OCI-LY7 (cell line): ENCODE data around the gene ATP12A. TPM values are rescaled to one million over a fixed set of nuclear protein-coding genes. Genes with fewer than 3 reads are reported as not detected.

Source experiments
- BruUV-seq: library from RNA; stranded (reverse); fragments of 400-500 nt; replicated peaks from 2 replicates; lab custom pipeline; 2021; lab: Mats Ljungman, UMichigan
- CTCF ChIA-PET: fragments of 300-600 bp; sonication (Branson Sonifier 250); formaldehyde crosslinking; loops from one replicate; lab custom pipeline; 2022; ENCODE audit warnings: antibody characterized with exemption; ENCODE audit not compliant: unreplicated experiment; lab: Charles Lee
- POLR2A ChIA-PET: fragments of 300-600 bp; sonication (Branson Sonifier 250); formaldehyde crosslinking; loops from one replicate; lab custom pipeline; 2022; ENCODE audit warnings: antibody characterized with exemption; lab: Charles Lee
- DNase-seq: peaks from one replicate; pipeline ENCODE4 v3.0.0-alpha.2; 2015; ENCODE audit warnings: low spot score
- H2AFZ ChIP-seq: fragments of 200-600 bp; sonication (generic), shearing (Covaris generic); 2 replicates; pipeline ENCODE4 v1.6.1; 2014; ENCODE audit warnings: mild to moderate bottlenecking, antibody characterized with exemption, low read length, moderate library complexity
- H3K27ac ChIP-seq: fragments of 200-600 bp; sonication (generic); 2 replicates; pipeline ENCODE4 v1.5.1; 2014; ENCODE audit warnings: mixed run types, low read depth, mild to moderate bottlenecking, moderate library complexity, low read length, inconsistent platforms; ENCODE audit not compliant: poor library complexity, severe bottlenecking
- H3K36me3 ChIP-seq: fragments of 200-600 bp; sonication (generic); 2 replicates; pipeline ENCODE4 v1.6.1; 2014; ENCODE audit warnings: mild to moderate bottlenecking, antibody characterized with exemption, low read length, moderate library complexity, mixed read lengths; ENCODE audit not compliant: insufficient read depth
- H3K4me1 ChIP-seq: fragments of 200-600 bp; sonication (generic); 2 replicates; pipeline ENCODE4 v1.5.1; 2014; ENCODE audit warnings: mild to moderate bottlenecking, low read length; ENCODE audit not compliant: insufficient read depth, poor library complexity, severe bottlenecking
- H3K4me2 ChIP-seq: fragments of 200-600 bp; sonication (generic); 2 replicates; pipeline ENCODE4 v1.6.1; 2014; ENCODE audit warnings: mild to moderate bottlenecking, low read length
- H3K4me3 ChIP-seq: fragments of 200-600 bp; sonication (generic); 2 replicates; pipeline ENCODE4 v1.5.1; 2014; ENCODE audit warnings: mild to moderate bottlenecking, low read depth, low read length; ENCODE audit not compliant: poor library complexity, severe bottlenecking
- H3K79me2 ChIP-seq: fragments of 200-600 bp; sonication (generic); 2 replicates; pipeline ENCODE4 v1.6.1; 2016; ENCODE audit warnings: low read depth, mild to moderate bottlenecking, low read length, moderate library complexity, mixed read lengths; ENCODE audit not compliant: insufficient read depth
- H3K9me2 ChIP-seq: fragments of 200-600 bp; sonication (generic); 2 replicates; pipeline ENCODE4 v1.6.1; 2016; ENCODE audit warnings: mild to moderate bottlenecking, low read length, mixed read lengths; ENCODE audit not compliant: insufficient read depth
- H3K9me3 ChIP-seq: fragments of 200-600 bp; sonication (generic); 2 replicates; pipeline ENCODE4 v1.6.1; 2014; ENCODE audit warnings: mild to moderate bottlenecking, mixed run types, low read length, mixed read lengths
- H4K20me1 ChIP-seq: fragments of 200-600 bp; sonication (generic); 2 replicates; pipeline ENCODE4 v1.6.1; 2014; ENCODE audit warnings: mild to moderate bottlenecking, antibody characterized with exemption, low read length, moderate library complexity, mixed read lengths; ENCODE audit not compliant: insufficient read depth
- EZH2phosphoT487 ChIP-seq: fragments of 200-600 bp; sonication (generic); IDR thresholded peaks from 2 replicates; pipeline ENCODE4 v1.6.1; 2018; ENCODE audit warnings: low read depth, borderline replicate concordance, mild to moderate bottlenecking, mixed run types, antibody characterized with exemption, low read length, moderate library complexity, mixed read lengths
- intact Hi-C: fragments of 100-400 bp; cut with micrococcal nuclease; formaldehyde crosslinking; loops from one replicate; pipeline ENCODE4 v1.10.0; 2022; ENCODE audit not compliant: unreplicated experiment
- total RNA-seq, 2 experiments: library from RNA; depleted of rRNA in 1 of 2; stranded (reverse); fragments of >200 nt in 1 of 2; shearing (Covaris generic) in 1 of 2; gene quantifications; 2 replicates each; pipeline ENCODE4 v1.2.3, GENCODE V29; 2014 to 2022
- TF ChIP-seq, protein P1 (sequence below): fragments of 200-600 bp; sonication (generic); conservative IDR thresholded peaks from 2 replicates; pipeline ENCODE4 v1.5.1; 2014; ENCODE audit warnings: mild to moderate bottlenecking, antibody characterized with exemption, low read length, moderate library complexity, mixed read lengths

ATP12A gene
- total RNA-seq, 2 experiments from 2014 or later = not detected

DNA sequence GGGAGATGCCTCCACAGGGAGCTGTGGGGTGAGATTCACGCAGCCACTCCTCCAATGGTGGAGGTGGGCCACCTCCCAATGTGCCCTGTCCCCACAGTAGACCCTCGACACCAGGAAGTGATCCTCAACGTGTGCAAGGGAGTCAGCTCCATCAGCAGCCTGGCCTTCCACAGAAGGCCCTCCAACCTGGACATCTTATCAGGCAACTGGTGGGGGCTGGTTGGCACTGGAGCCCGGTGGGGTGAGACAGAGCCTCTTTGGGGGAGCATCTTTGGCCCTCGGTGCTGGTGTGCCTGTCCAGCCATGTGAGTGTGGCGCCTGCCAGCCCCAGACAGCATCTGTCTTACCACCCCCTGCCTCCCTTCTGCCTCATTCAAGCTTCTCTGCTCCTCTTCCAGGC is 64.0 kb downstream of the ATP12A start:
- BruUV-seq = no TSS peak
- H3K9me3 ChIP-seq = no peaks in the 10 kb centered on the region
- no peak for DNase-seq
- H3K9me2 ChIP-seq = no peaks in the 10 kb centered on the region
- H3K4me3 ChIP-seq = no peak overlapping the region
- no peaks in the 10 kb centered on the region for H3K4me1 ChIP-seq
- H3K36me3 ChIP-seq = no peaks in the 10 kb centered on the region
- TF ChIP-seq EZH2phosphoT487 = no peak
- TF ChIP-seq, protein P1, sequence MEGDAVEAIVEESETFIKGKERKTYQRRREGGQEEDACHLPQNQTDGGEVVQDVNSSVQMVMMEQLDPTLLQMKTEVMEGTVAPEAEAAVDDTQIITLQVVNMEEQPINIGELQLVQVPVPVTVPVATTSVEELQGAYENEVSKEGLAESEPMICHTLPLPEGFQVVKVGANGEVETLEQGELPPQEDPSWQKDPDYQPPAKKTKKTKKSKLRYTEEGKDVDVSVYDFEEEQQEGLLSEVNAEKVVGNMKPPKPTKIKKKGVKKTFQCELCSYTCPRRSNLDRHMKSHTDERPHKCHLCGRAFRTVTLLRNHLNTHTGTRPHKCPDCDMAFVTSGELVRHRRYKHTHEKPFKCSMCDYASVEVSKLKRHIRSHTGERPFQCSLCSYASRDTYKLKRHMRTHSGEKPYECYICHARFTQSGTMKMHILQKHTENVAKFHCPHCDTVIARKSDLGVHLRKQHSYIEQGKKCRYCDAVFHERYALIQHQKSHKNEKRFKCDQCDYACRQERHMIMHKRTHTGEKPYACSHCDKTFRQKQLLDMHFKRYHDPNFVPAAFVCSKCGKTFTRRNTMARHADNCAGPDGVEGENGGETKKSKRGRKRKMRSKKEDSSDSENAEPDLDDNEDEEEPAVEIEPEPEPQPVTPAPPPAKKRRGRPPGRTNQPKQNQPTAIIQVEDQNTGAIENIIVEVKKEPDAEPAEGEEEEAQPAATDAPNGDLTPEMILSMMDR = no peak
- CTCF ChIA-PET = no interaction called here
- intact Hi-C loops = no loop called here
- H3K4me2 ChIP-seq = no peak overlapping the region
- H2AFZ ChIP-seq = no peak overlapping the region
- POLR2A ChIA-PET = interaction anchor here (0.6 kb wide), 1 partner anchor 38 kb away, joined by 3 read pairs; no protein-coding TSS in a partner anchor
- no peaks in the 10 kb centered on the region for H4K20me1 ChIP-seq
- no peak overlapping the region for H3K27ac ChIP-seq
- H3K79me2 ChIP-seq = no peaks in the 10 kb centered on the region

- CTCF ChIA-PET = no interaction called here
- POLR2A ChIA-PET = no interaction called here
- Histone ChIP-seq H3K4me3 (no peak overlapping the region), H3K36me3 (no peaks in the 10 kb centered on the region), H3K9me2 (no peaks in the 10 kb centered on the region), H3K4me2 (no peak overlapping the region), H4K20me1 (no peaks in the 10 kb centered on the region), H3K9me3 (no peaks in the 10 kb centered on the region), H2AFZ (no peak overlapping the region), H3K4me1 (no peaks in the 10 kb centered on the region), H3K27ac (no peak overlapping the region), H3K79me2 (no peaks in the 10 kb centered on the region)
- TF ChIP-seq, protein P1 = no peak
- no peak for TF ChIP-seq EZH2phosphoT487
- no TSS peak for BruUV-seq
- intact Hi-C loops = no loop called here
- no peak for DNase-seq
Observed at GRCh38 chr13:24745516-24745860, 65.3 kb downstream of the ATP12A start.

DNA sequence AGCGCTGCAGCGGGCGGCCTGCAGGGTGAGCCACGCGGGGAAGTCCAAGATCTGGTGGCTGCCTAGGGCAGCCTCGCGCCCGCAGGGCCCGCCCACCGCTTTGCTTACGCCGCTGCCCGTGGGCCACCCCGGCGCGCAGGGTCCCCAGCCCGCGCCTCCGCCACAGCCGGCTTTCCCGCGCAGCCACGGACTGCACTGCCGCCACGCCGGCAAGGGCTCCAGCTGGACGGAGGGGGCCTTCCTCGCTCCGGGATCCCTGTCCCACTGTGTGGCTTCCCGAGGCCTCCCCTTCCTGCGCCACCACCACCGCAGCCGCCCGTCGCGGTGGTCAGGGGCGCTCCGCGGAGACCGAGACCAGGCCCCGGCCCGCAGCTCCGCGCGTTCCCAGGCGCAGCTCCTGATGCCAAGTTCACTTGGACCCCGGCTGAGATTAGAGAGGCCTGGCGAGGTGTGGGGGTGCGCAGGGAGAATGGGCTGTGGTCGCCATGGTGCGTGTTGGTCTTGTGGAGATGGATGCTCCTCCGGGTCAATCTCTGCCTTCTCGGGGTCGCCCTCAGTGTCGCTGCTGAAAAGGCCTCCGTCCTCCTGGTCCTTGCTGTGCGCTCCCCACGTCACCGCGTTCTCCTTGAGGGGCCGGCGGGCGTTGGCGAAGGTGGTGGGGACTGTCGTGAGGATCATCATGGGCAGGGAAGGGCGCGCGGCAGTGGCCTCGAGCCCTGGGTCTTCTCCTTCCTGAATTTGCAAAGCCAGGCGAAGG is 65.8 kb downstream of the ATP12A start:
- no TSS peak for BruUV-seq
- TF ChIP-seq EZH2phosphoT487 = no peak
- TF ChIP-seq, protein P1 = no peak
- Histone ChIP-seq H3K9me2 (no peaks in the 10 kb centered on the region), H3K4me1 (no peaks in the 10 kb centered on the region), H4K20me1 (no peaks in the 10 kb centered on the region), H3K79me2 (no peaks in the 10 kb centered on the region), H3K4me3 (no peak overlapping the region), H2AFZ (no peak overlapping the region), H3K27ac (no peak overlapping the region), H3K9me3 (no peaks in the 10 kb centered on the region), H3K36me3 (no peaks in the 10 kb centered on the region), H3K4me2 (no peak overlapping the region)
- ChIA-PET CTCF (no interaction called here), POLR2A (no interaction called here)
- no peak for DNase-seq
- intact Hi-C loops = no loop called here
